Memory B cell (primary cell): ENCODE data around the gene RBMS2.
"Not testable (repeated sequence)": the region's sequence is repeated elsewhere in the genome, so short reads cannot be mapped to it uniquely, and the experiment has no call there.

Experiments
- ATAC-seq: fragments of 150-1000 bp; cut with Tn5 transposase; 2 replicates; pipeline ENCODE4 v1.10.0; 2021; ENCODE audit warnings: low read depth, mild to moderate bottlenecking, moderate library complexity
- DNase-seq, 2 donors: peaks; one replicate each; pipeline ENCODE4 v3.0.0; 2022; ENCODE audit warnings: low spot score in 2 of 2
- H3K27ac Mint-ChIP-seq: one replicate; pipeline ENCODE4 v1.8.0; 2022; ENCODE audit warnings: mild to moderate bottlenecking, moderate library complexity, mixed read lengths
- H3K27me3 Mint-ChIP-seq: one replicate; pipeline ENCODE4 v1.8.0; 2022; ENCODE audit warnings: mixed read lengths
- H3K36me3 Mint-ChIP-seq: one replicate; pipeline ENCODE4 v1.8.0; 2022; ENCODE audit warnings: mild to moderate bottlenecking, mixed read lengths
- H3K4me1 Mint-ChIP-seq: one replicate; pipeline ENCODE4 v1.8.0; 2022; ENCODE audit warnings: mixed read lengths
- H3K4me3 Mint-ChIP-seq: one replicate; pipeline ENCODE4 v1.8.0; 2022; ENCODE audit warnings: mild to moderate bottlenecking, moderate library complexity, mixed read lengths
- H3K9me3 Mint-ChIP-seq: one replicate; pipeline ENCODE4 v1.8.0; 2022; ENCODE audit warnings: mixed read lengths

The RBMS2 gene

DNA sequence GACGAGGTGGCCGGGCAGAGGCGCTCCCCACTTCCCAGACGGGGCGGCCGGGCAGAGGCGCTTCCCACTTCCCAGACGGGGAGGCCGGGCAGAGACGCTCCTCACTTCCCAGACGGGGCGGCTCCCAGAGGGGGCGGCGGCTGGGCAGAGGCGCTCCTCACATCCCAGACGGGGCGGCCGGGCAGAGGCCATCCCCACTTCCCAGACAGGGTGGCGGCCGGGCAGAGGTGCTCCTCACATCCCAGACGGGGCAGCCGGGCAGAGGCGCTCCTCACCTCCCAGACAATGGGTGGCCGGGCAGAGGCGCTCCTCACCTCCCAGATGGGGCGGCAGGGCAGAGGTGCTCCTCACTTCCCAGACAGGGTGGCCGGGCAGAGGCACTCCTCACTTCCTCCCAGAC, 27.1 kb upstream of the RBMS2 start:
- not testable (repeated sequence) for ATAC-seq, H3K36me3 Mint-ChIP-seq, H3K27me3 Mint-ChIP-seq, H3K4me1 Mint-ChIP-seq, H3K9me3 Mint-ChIP-seq, H3K4me3 Mint-ChIP-seq, DNase-seq, H3K27ac Mint-ChIP-seq

DNA sequence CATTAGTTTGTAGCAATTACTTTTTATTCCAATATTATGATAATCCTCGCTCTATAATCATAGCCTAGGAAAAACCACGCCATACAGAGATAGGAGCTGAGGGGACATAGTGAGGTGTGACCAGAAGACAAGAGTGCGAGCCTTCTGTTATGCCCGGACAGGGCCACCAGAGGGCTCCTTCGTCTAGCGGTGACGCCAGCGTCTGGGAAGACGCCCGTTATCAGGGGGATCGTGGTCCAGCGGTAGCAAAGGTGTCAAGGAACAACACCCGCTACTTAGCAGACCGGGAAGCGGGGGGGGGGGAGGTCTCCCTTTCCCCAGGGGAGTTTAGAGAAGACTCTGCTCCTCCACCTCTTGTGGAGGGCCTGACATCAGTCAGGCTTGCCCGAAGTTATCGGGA, 24.9 kb upstream of the RBMS2 start:
- not testable (repeated sequence) for H3K9me3 Mint-ChIP-seq, H3K4me1 Mint-ChIP-seq, H3K27me3 Mint-ChIP-seq, H3K27ac Mint-ChIP-seq, ATAC-seq, H3K36me3 Mint-ChIP-seq
- DNase-seq: peak; percentile 52 to 61
- H3K4me3 Mint-ChIP-seq: peak overlapping the region; percentile 66

- H3K4me3 Mint-ChIP-seq, H3K27me3 Mint-ChIP-seq, H3K4me1 Mint-ChIP-seq, H3K9me3 Mint-ChIP-seq, H3K36me3 Mint-ChIP-seq, DNase-seq, H3K27ac Mint-ChIP-seq, ATAC-seq: not testable (repeated sequence)
Measured at GRCh38 chr12:56498126-56498902, 23.3 kb upstream of the RBMS2 start.

DNA sequence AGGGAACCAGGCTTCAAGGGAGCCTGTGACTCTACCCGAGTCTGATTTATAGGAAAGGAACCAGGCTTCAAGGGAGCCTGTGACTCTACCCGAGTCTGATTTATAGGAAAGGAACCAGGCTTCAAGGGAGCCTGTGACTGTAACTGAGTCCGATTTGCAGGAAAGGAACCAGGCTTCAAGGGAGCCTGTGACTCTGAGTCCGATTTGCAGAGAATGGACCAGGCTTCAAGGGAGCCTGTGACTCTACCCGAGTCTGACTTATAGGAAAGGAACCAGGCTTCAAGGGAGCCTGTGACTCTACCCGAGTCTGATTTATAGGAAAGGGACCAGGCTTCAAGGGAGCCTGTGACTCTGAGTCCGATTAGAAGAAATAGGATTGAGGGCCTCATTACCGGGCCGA, 22.2 kb upstream of the RBMS2 start:
- not testable (repeated sequence) for H3K9me3 Mint-ChIP-seq, H3K27ac Mint-ChIP-seq, H3K4me1 Mint-ChIP-seq, DNase-seq, H3K36me3 Mint-ChIP-seq, ATAC-seq, H3K27me3 Mint-ChIP-seq, H3K4me3 Mint-ChIP-seq

GRCh38 chr12:56499879-56500278, 21.7 kb upstream of the RBMS2 start:
- not testable (repeated sequence) for H3K36me3 Mint-ChIP-seq, H3K4me3 Mint-ChIP-seq, H3K27ac Mint-ChIP-seq, H3K9me3 Mint-ChIP-seq, H3K27me3 Mint-ChIP-seq, H3K4me1 Mint-ChIP-seq, DNase-seq, ATAC-seq

DNA sequence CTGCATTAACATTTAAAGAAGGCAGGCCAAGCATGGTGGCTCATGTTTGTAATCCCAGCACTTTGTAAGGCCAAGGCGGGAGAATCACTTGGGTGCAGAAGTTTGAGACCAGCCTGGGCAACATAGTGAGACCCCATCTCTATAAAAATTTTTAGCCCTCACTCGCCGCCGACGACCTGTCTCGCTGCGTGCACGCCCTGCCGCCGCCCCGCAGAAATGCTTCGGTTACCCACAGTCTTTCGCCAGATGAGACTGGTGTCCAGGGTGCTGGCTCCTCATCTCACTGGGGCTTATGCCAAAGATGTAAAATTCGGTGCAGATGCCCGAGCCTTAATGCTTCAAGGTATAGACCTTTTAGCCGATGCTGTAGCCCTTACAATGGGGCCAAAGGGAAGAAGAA, 10.8 kb upstream of the RBMS2 start:
- DNase-seq: no peak
- peaks cover 9% of the 10 kb centered on the region for H3K27me3 Mint-ChIP-seq
- no peaks in the 10 kb centered on the region for H3K9me3 Mint-ChIP-seq
- ATAC-seq: no peak
- no peaks in the 10 kb centered on the region for H3K36me3 Mint-ChIP-seq
- no peak overlapping the region for H3K27ac Mint-ChIP-seq
- no peaks in the 10 kb centered on the region for H3K4me1 Mint-ChIP-seq
- H3K4me3 Mint-ChIP-seq: no peak overlapping the region

- H3K27ac Mint-ChIP-seq, H3K4me1 Mint-ChIP-seq, H3K36me3 Mint-ChIP-seq, H3K4me3 Mint-ChIP-seq, DNase-seq, ATAC-seq, H3K9me3 Mint-ChIP-seq, H3K27me3 Mint-ChIP-seq: not testable (repeated sequence)
Measured at GRCh38 chr12:56514014-56514318, 7.7 kb upstream of the RBMS2 start.

GRCh38 chr12:56517854-56518253, 3.8 kb upstream of the RBMS2 start:
- H3K9me3 Mint-ChIP-seq: no peaks in the 10 kb centered on the region
- no peak overlapping the region for H3K27ac Mint-ChIP-seq
- no peak overlapping the region for H3K4me3 Mint-ChIP-seq
- ATAC-seq (no peak), DNase-seq (no peak)
- peaks cover 17% of the 10 kb centered on the region for H3K4me1 Mint-ChIP-seq
- H3K27me3 Mint-ChIP-seq: no peaks in the 10 kb centered on the region
- no peaks in the 10 kb centered on the region for H3K36me3 Mint-ChIP-seq

DNA sequence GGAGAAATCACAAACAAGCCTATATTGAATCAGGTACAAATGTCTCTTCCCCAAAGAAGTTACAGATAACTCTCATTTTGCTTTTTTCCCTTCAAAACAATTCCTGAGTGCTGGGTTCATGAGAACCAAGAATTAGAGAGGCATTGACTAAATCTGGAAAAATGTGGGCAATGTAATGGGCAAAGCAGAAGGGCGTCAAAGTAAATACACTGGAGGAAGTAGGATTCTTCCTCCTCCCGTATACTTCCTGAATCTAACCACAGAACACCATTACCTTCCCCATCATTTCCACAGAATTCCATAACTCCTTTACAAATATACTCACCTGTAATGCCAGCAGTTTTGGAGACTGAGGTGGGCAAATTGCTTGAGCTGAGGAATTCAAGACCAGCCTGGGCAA, 3.0 kb upstream of the RBMS2 start:
- Mint-ChIP-seq H3K4me3 (no peak overlapping the region), H3K36me3 (no peaks in the 10 kb centered on the region)

GRCh38 chr12:56520048-56520447, 1.6 kb upstream of the RBMS2 start:
- Mint-ChIP-seq H3K9me3 (no peaks in the 10 kb centered on the region), H3K36me3 (no peaks in the 10 kb centered on the region), H3K4me3 (no peak overlapping the region), H3K27ac (no peak overlapping the region), H3K27me3 (no peaks in the 10 kb centered on the region), H3K4me1 (peaks cover 20% of the 10 kb centered on the region)
- ATAC-seq: no peak
- no peak for DNase-seq

More for the DNA sequence above, 3.0 kb upstream of the RBMS2 start:
- DNase-seq: no peak
- H3K9me3 Mint-ChIP-seq: no peaks in the 10 kb centered on the region
- peaks cover 20% of the 10 kb centered on the region for H3K4me1 Mint-ChIP-seq
- no peak for ATAC-seq
- no peak overlapping the region for H3K27ac Mint-ChIP-seq
- no peaks in the 10 kb centered on the region for H3K27me3 Mint-ChIP-seq

DNA sequence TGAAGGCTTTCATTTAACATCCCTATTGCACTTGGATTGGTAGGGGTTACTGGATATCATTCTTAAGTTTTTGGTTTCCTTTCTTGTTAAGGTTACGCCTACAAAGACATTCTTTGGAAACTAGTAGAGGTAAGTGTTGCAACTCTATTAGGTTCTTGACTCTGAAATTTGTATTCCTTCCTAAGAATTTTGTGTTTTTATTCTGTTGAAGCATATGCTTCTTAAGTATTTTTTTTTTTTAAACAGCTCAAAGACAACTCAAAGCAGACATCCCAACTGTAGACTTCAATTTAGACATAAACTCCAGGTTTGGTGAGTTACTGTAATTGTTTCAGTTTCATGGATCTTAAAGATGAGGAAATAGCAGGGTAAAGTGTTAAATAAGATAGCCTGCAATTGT, 1.1 kb upstream of the RBMS2 start:
- H3K27ac Mint-ChIP-seq: no peak overlapping the region
- H3K4me3 Mint-ChIP-seq: no peak overlapping the region
- no peaks in the 10 kb centered on the region for H3K27me3 Mint-ChIP-seq
- H3K4me1 Mint-ChIP-seq: peaks cover 20% of the 10 kb centered on the region
- no peaks in the 10 kb centered on the region for H3K36me3 Mint-ChIP-seq
- H3K9me3 Mint-ChIP-seq: no peaks in the 10 kb centered on the region
- no peak for DNase-seq
- ATAC-seq: no peak

DNA sequence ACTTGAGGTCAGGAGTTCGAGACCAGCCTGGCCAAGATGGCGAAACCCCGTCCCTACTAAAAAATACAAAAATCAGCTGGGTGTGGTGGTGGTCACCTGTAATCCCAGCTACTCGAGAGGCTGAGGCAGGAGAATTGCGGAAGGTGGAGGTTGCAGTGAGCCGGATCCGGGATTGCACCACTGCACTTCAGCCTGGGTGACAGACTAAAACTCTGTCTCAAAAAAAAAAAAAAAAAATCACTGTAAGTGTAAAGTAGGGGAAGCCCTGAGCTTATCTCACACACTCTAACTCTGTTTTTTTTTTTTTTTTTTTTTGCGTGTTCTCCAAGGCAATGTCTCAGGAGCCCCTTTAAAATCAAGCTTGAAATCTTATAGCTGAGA, 421 bp upstream of the RBMS2 start:
- DNase-seq (no peak), ATAC-seq (peak; percentile 48)
- peaks cover 20% of the 10 kb centered on the region for H3K4me1 Mint-ChIP-seq
- peak overlapping the region; percentile 97 for H3K4me3 Mint-ChIP-seq
- no peaks in the 10 kb centered on the region for H3K27me3 Mint-ChIP-seq
- no peaks in the 10 kb centered on the region for H3K36me3 Mint-ChIP-seq
- no peaks in the 10 kb centered on the region for H3K9me3 Mint-ChIP-seq
- peak overlapping the region; percentile 96 for H3K27ac Mint-ChIP-seq

DNA sequence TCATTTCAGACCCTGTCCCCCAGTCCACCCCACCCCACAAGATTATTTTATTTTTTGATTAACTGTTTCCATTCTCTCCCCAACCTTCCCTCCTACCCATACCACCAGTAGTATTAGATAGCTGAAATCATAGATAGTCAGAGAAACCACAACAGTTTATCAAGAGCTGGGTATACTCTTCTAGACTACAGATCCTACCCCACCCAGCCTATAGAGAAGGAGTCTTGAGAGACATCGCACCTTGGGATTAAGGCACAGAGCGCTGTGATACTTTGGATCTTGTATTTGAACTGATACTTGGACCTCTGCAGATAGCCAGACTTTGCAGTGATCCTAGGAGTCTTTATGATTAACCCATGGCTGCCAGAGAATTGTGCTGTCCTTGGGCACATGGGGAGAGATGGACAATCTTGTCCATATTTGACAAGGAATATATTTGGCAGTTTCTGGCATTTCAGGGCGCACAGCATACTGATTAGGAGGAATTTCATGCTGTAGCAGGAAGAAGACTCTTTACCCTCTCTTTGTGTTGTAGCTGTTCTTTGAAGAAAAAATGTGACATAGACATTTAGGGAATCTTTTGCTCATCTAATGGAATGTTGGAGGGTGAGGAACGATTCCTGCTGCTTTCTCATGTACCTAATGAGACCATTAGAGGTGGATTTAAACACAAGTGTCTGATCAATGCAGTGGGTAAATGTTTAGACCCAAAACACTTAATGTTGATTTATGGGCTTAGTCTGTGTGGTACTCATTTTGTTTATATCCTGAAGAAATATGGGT, 982 bp downstream of the RBMS2 start:
- H3K4me1 Mint-ChIP-seq: peaks cover 20% of the 10 kb centered on the region
- peak overlapping the region; percentile 97 for H3K4me3 Mint-ChIP-seq
- no peak for DNase-seq
- no peak for ATAC-seq
- no peaks in the 10 kb centered on the region for H3K9me3 Mint-ChIP-seq
- H3K36me3 Mint-ChIP-seq: no peaks in the 10 kb centered on the region
- peak overlapping the region; percentile 96 for H3K27ac Mint-ChIP-seq
- no peaks in the 10 kb centered on the region for H3K27me3 Mint-ChIP-seq

GRCh38 chr12:56528846-56529245, 7.2 kb downstream of the RBMS2 start:
- H3K9me3 Mint-ChIP-seq: no peaks in the 10 kb centered on the region
- no peaks in the 10 kb centered on the region for H3K27me3 Mint-ChIP-seq
- ATAC-seq (no peak), DNase-seq (no peak)
- H3K4me3 Mint-ChIP-seq: no peak overlapping the region
- H3K36me3 Mint-ChIP-seq: no peaks in the 10 kb centered on the region
- H3K27ac Mint-ChIP-seq: no peak overlapping the region
- H3K4me1 Mint-ChIP-seq: no peaks in the 10 kb centered on the region

DNA sequence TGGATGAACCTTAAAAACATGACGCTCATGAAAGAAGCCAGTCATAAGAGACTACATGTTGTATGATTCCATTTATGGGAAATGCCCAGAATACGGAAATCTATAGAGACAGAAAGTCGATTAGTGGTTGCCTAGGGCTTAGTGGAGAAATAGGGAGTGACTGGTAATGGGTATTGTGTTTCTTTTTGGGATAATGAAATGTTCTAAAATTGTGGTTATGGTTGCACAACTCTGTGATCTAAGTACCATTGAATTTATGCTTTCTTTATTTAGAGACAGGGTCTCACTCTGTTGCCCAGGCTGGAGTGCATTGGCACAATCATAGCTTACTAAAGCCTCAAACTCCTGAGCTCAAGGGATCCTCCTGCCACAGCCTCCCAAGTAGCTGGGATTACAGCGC, 8.0 kb downstream of the RBMS2 start:
- Mint-ChIP-seq H3K36me3 (no peaks in the 10 kb centered on the region), H3K9me3 (no peaks in the 10 kb centered on the region), H3K27me3 (no peaks in the 10 kb centered on the region), H3K27ac (no peak overlapping the region), H3K4me1 (no peaks in the 10 kb centered on the region), H3K4me3 (no peak overlapping the region)
- DNase-seq (no peak), ATAC-seq (no peak)
